ENCODE results near the gene ADSS2.
A peak's percentile ranks its signal among the peaks of the same experiment; 100 is the strongest.
"Not testable (repeated sequence)": the region's sequence is repeated elsewhere in the genome, so short reads cannot be mapped to it uniquely, and the experiment has no call there.

The ADSS2 gene

GRCh38 chr1:244383278-244383884 is 68.3 kb downstream of the ADSS2 start:
- TF ChIP-seq CTCF (IDR thresholded peaks at IDR 0.05; ENCODE audit: low read depth, low read length, missing control alignments), result no peak
- in situ Hi-C loops (cut with HindIII; ENCODE audit: low sequenced_read_pairs), result no loop called here

DNA sequence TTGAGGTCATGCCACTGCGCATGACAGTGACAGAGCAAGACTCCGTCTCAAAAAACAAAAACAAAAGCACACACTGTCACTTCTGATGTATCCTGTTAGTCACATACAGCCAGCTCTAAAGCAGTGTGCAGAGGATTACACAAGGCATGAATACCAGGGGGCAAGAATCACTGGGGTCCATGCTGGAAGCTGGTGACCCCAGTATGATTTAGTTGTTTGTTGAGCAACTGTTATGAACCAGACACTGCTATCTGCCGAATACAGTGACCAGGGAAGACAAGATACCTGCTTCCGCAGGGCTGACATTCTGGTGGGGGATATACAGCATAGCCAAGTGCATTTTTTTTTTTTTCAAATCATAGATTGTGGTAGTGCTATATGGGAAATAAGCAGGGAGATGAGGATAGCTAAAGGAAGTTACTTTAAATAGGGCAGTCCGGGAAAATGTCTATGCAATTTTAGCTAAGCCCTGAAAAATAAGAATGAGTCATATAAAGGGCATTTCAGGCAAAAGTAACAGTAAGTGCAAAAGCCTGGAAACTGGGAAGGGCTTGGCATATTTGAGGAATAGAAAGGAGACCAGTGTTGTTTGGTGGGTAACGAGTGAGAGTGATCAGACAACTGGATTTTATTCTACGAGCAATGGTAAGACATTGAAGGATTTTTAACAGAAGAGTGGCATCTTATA is 69.7 kb downstream of the ADSS2 start:
- DNase-seq (ENCODE audit: low read depth), result peak; percentile 28
- TF ChIP-seq CTCF (IDR thresholded peaks at IDR 0.05; ENCODE audit: low read depth, low read length, missing control alignments), result no peak
- in situ Hi-C loops (cut with HindIII; ENCODE audit: low sequenced_read_pairs), result no loop called here
- H3K4me3 ChIP-seq (ENCODE audit: low read depth, low read length), result no peak overlapping the region

More at GRCh38 chr1:244383278-244383884, 68.3 kb downstream of the ADSS2 start:
- no peak for DNase-seq (ENCODE audit: low read depth)
- no peak overlapping the region for H3K4me3 ChIP-seq (ENCODE audit: low read depth, low read length)

GRCh38 chr1:244376126-244376525 is 75.6 kb downstream of the ADSS2 start:
- no peak for TF ChIP-seq CTCF (IDR thresholded peaks at IDR 0.05; ENCODE audit: low read depth, low read length, missing control alignments)
- in situ Hi-C loops (cut with HindIII; ENCODE audit: low sequenced_read_pairs), result no loop called here
- no peak overlapping the region for H3K4me3 ChIP-seq (ENCODE audit: low read depth, low read length)
- no peak for DNase-seq (ENCODE audit: low read depth)

DNA sequence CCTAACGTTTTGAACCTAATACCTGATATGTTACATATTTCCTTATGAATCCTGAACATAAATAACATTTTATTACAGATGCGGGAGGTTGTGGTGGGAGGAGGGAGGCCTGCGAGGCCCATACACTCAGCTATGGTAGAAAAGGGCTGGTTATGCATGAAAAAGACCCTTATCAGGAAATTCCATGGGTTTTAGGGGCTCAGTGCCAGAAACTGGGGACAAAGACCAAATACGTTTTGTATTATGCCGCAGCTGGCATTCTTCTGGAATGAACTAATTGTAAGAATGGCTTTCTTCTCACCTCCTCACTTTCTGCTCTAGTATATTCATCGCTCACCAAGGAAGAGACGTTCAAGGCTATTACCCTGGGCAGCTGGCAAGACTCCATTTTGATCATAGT is 76.7 kb downstream of the ADSS2 start:
- TF ChIP-seq CTCF (IDR thresholded peaks at IDR 0.05; ENCODE audit: low read depth, low read length, missing control alignments), result no peak
- no peak for DNase-seq (ENCODE audit: low read depth)
- in situ Hi-C loops (cut with HindIII; ENCODE audit: low sequenced_read_pairs), result no loop called here
- no peak overlapping the region for H3K4me3 ChIP-seq (ENCODE audit: low read depth, low read length)

GRCh38 chr1:244374484-244374883 is 77.2 kb downstream of the ADSS2 start:
- H3K4me3 ChIP-seq (ENCODE audit: low read depth, low read length); in situ Hi-C loops (cut with HindIII; ENCODE audit: low sequenced_read_pairs); DNase-seq (ENCODE audit: low read depth): not testable (repeated sequence)

- in situ Hi-C loops (cut with HindIII; ENCODE audit: low sequenced_read_pairs), result no loop called here
- DNase-seq (ENCODE audit: low read depth), result no peak
- no peak overlapping the region for H3K4me3 ChIP-seq (ENCODE audit: low read depth, low read length)
- no peak for TF ChIP-seq CTCF (IDR thresholded peaks at IDR 0.05; ENCODE audit: low read depth, low read length, missing control alignments)
These were observed 80.2 kb downstream of the ADSS2 start for GRCh38 chr1:244371242-244372141.

Measured in astrocyte of the cerebellum (primary cell).